Large intestine (tissue), 3 donors: Measurements from ENCODE around the gene NOTCH1. TPM values are rescaled to one million over a fixed set of nuclear protein-coding genes. Genes with fewer than 3 reads are reported as not detected.
A peak's percentile ranks its signal among the peaks of the same experiment; 100 is the strongest.
"Not testable (repeated sequence)": the region's sequence is repeated elsewhere in the genome, so short reads cannot be mapped to it uniquely, and the experiment has no call there.

Source experiments
- DNase-seq, 2 donors: peaks; one replicate each; pipeline versions ENCODE4 v3.0.0 to v3.0.0-alpha.2; 2013
- H3K27ac ChIP-seq: one replicate; pipeline ENCODE4 v1.5.1; 2013; ENCODE audit warnings: low read length
- H3K27me3 ChIP-seq: 2 replicates; pipeline ENCODE4 v1.6.1; 2013; ENCODE audit warnings: low read length; ENCODE audit not compliant: control insufficient read depth, insufficient read depth
- H3K36me3 ChIP-seq: 2 replicates; pipeline ENCODE4 v1.6.1; 2013; ENCODE audit warnings: low read length; ENCODE audit not compliant: control insufficient read depth, insufficient read depth
- H3K4me1 ChIP-seq: one replicate; pipeline ENCODE4 v1.6.1; 2013; ENCODE audit warnings: low read length; ENCODE audit not compliant: control insufficient read depth, insufficient read depth
- H3K4me3 ChIP-seq: one replicate; pipeline ENCODE4 v1.5.1; 2013; ENCODE audit warnings: low read length
- H3K9me3 ChIP-seq: one replicate; pipeline ENCODE4 v1.6.1; 2013; ENCODE audit warnings: mild to moderate bottlenecking, low read depth, low read length, moderate library complexity; ENCODE audit not compliant: control insufficient read depth
- WGBS: methylation state at CpG from one replicate; pipeline ENCODE4 v1.1.5; 2013; ENCODE audit warnings: low lambda C conversion rate; ENCODE audit not compliant: insufficient coverage; 5-methylcytosine and 5-hydroxymethylcytosine counted together
- polyA plus RNA-seq: library from polyadenylated mRNA; unstranded; fragments of 120-200 nt; gene quantifications from one replicate; pipeline ENCODE4 v1.2.1, GENCODE V29; 2013

The NOTCH1 gene
- polyA plus RNA-seq, 1 donor: 13.4 TPM

DNA sequence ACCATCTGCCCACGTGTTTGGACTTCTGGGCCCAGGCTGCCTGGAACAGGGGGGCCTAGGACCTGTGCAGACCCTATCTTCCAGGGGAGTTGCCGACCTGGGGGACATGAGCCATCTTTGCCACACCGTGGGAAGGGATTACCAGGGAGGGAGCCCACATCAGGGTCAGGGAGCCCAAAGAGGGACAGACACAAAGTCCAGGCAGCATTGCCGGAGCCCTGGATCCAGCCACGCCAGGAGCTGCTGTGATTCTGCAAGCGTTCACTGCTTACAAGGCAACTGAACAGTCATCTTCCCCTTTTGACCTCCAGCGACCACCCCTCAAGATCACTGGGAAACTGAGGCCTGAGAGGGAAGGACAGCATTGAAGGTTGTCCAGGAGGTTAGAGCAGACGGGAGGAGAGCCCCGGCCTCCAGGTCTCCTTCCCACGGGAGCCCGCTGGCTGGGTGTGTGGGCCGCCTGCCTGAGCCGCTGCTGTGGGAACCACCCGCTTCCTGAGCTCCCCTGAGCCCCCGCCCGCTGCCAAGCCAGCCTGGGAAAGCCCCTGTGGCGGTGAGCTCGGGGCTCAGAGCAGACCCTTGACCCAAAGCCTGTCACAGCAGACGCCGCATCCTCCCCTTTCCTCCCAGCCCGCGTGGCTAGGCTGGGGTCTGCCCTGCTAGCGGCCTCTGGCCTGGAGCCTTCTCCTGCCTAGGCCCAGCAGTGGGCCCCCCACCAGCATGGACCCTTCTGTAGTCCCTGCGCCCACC lies 17.1 kb upstream of the NOTCH1 start:
- Histone ChIP-seq H3K4me3 (no peak overlapping the region), H3K36me3 (no peaks in the 10 kb centered on the region), H3K9me3 (peaks cover 15% of the 10 kb centered on the region), H3K4me1 (peaks cover 29% of the 10 kb centered on the region), H3K27ac (no peak overlapping the region), H3K27me3 (no peaks in the 10 kb centered on the region)
- DNase-seq: no peak
- WGBS: no CpG with 5 or more reads among the region's 24 CpGs

DNA sequence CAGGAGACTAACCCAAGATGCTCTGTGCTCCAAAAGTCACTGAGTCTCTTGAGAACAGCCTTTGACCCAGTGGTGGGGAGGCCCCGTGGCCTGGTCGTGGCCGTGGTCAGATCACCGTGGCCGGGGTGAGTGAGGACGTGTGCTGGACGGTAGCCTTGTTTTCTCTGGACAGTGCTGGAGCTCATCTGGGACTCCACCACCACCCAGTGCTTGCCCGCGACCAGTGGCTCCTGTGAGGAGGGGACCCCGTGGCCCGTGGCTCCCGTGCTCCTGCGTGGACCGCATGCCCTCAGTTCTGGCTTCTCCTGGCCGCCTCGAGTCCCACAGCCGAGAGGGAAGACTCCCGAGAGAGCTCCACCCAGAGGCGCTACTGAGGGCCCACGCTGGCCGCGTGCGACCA lies 15.9 kb upstream of the NOTCH1 start:
- H3K4me1 ChIP-seq: peaks cover 24% of the 10 kb centered on the region
- H3K27ac ChIP-seq: no peak overlapping the region
- WGBS: no CpG with 5 or more reads among the region's 23 CpGs
- peaks cover 15% of the 10 kb centered on the region for H3K9me3 ChIP-seq
- H3K36me3 ChIP-seq: no peaks in the 10 kb centered on the region
- no peak for DNase-seq
- no peak overlapping the region for H3K4me3 ChIP-seq
- no peaks in the 10 kb centered on the region for H3K27me3 ChIP-seq

- no peak overlapping the region for H3K27ac ChIP-seq
- no peak overlapping the region for H3K4me3 ChIP-seq
- H3K9me3 ChIP-seq: peaks cover 12% of the 10 kb centered on the region
- H3K27me3 ChIP-seq: no peaks in the 10 kb centered on the region
- no CpG with 5 or more reads among the region's 3 CpGs for WGBS
- no peak for DNase-seq
- no peaks in the 10 kb centered on the region for H3K36me3 ChIP-seq
- peaks cover 21% of the 10 kb centered on the region for H3K4me1 ChIP-seq
Observed at GRCh38 chr9:136560586-136560985, 14.7 kb upstream of the NOTCH1 start.

DNA sequence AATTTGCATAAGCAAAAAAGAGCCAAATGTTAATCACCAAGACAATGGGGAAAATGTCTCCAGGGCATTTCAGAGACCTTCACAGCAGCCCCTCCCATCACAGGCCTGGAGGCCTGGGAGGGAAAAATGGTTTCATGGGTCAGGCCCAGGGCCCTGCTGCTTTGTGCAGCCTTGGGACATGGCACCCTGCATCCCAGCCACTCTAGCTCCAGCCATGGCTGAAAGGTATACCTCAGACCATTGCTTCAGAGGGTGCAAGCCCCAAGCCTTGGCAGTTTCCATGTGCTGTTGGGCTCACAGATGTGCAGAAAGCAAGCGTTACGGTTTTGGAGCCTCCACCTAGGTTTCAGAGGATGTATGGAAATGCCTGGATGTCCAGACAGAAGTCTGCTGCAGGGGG lies 13.5 kb upstream of the NOTCH1 start:
- no CpG with 5 or more reads among the region's 2 CpGs for WGBS

GRCh38 chr9:136558846-136559245 lies 13.0 kb upstream of the NOTCH1 start:
- H3K9me3 ChIP-seq: peaks cover 12% of the 10 kb centered on the region
- H3K27ac ChIP-seq, H3K36me3 ChIP-seq, H3K27me3 ChIP-seq, H3K4me3 ChIP-seq, H3K4me1 ChIP-seq, DNase-seq: not testable (repeated sequence)
- WGBS: 80% methylated on average over 2 of the region's 5 CpGs

More for the DNA sequence above, 13.5 kb upstream of the NOTCH1 start:
- not testable (repeated sequence) for H3K27me3 ChIP-seq, H3K27ac ChIP-seq, H3K4me3 ChIP-seq, DNase-seq, H3K4me1 ChIP-seq, H3K36me3 ChIP-seq
- H3K9me3 ChIP-seq: peaks cover 12% of the 10 kb centered on the region

DNA sequence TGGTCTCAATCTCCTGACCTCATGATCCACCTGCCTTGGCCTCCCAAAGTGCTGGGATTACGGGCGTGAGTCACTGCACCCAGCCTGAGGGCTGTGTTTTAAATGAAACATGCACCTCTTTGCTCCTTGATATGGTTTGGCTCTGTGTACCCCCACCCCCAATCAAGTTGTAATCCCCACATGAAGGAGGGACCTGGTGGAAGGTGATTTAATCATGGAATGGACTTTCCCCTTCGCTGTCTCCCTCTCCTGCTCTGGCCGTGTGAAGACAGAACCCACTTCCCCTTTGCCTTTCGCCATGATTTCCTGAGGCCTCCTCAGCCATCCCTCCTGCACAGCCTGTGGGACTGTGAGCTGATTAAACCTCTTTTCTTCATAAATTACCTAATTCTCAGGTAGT lies 12.5 kb upstream of the NOTCH1 start:
- peaks cover 2% of the 10 kb centered on the region for H3K27me3 ChIP-seq
- no CpG with 5 or more reads among the region's 5 CpGs for whole genome bisulfite sequencing
- no peaks in the 10 kb centered on the region for H3K36me3 ChIP-seq
- H3K4me1 ChIP-seq: peaks cover 4% of the 10 kb centered on the region
- no peak overlapping the region for H3K27ac ChIP-seq
- H3K9me3 ChIP-seq: peaks cover 12% of the 10 kb centered on the region
- H3K4me3 ChIP-seq: no peak overlapping the region
- peak in 1 of 2 donors; percentile 27 for DNase-seq

DNA sequence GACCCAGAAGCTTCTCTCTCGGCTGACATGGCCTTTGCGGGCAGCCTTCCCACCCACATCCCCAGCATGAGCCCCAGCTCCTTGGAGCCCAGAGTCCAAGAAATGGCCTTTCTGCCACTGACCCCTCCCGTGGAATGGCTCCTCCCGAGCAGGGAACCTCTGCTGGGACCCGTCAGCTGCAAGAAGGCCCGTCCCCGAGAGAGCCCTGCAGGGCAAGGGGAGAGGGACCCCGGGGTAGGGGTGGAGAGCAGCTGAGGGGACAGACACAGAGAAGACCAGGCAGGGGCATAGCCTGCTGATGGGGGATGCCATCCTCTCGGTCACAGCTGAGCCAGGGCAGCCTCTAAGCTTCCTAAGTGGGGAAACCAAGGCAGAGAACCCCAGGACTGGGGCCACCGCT lies 11.2 kb upstream of the NOTCH1 start:
- Histone ChIP-seq H3K36me3 (no peaks in the 10 kb centered on the region), H3K4me3 (no peak overlapping the region), H3K27ac (no peak overlapping the region), H3K4me1 (peaks cover 9% of the 10 kb centered on the region), H3K9me3 (peaks cover 12% of the 10 kb centered on the region), H3K27me3 (peaks cover 2% of the 10 kb centered on the region)
- DNase-seq: no peak
- WGBS: no CpG with 5 or more reads among the region's 10 CpGs

DNA sequence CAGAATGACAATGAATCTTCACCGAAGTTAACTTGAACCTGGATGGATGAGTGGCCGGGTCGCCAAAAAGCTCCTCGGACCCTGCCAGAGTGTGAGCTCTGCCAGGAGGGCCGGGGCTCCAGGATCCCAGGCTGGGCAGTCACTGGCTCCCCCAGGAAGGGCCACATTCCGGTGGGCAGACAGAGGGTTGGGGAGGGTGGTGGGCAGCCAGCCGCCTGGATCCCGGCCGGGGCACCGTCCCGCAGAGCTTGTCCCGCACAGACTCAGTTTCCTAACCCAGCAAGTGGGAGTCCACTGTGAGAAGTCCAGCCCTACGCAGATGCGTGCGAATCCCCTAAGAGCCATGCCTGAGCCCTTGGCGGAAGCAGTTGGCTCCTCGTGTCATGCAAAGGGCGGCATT lies 10.3 kb upstream of the NOTCH1 start:
- no CpG with 5 or more reads among the region's 18 CpGs for WGBS
- Histone ChIP-seq H3K9me3 (peaks cover 8% of the 10 kb centered on the region), H3K4me3 (no peak overlapping the region), H3K27me3 (peaks cover 2% of the 10 kb centered on the region), H3K27ac (no peak overlapping the region), H3K4me1 (peaks cover 17% of the 10 kb centered on the region), H3K36me3 (no peaks in the 10 kb centered on the region)
- DNase-seq: no peak

- Histone ChIP-seq H3K27ac (no peak overlapping the region), H3K4me3 (no peak overlapping the region), H3K27me3 (peaks cover 2% of the 10 kb centered on the region), H3K36me3 (no peaks in the 10 kb centered on the region), H3K4me1 (peaks cover 28% of the 10 kb centered on the region), H3K9me3 (peaks cover 7% of the 10 kb centered on the region)
- WGBS: no CpG with 5 or more reads among the region's 19 CpGs
- no peak for DNase-seq
Observed at GRCh38 chr9:136554870-136555269, 9.0 kb upstream of the NOTCH1 start.

DNA sequence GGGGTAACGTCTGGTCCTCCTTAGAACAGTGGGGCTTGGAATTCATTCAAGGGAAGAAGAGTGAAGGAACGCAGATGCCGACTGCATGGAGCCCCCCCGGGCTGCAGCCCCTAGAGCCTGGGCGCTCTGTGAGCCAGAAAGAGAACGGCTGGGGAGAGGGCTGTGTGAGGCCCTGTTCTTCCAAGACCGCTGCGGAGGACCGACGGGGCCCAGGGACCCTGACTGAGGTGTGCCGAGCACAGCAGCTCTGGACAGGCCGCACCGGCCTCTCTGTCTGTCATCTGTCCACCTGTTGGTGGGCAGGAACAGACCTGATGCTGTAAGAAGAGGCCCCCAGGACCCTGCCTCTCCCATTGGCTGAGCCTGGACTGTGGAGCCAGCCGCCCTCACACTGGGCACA lies 7.7 kb upstream of the NOTCH1 start:
- peaks cover 27% of the 10 kb centered on the region for H3K4me1 ChIP-seq
- no peak for DNase-seq
- no peaks in the 10 kb centered on the region for H3K9me3 ChIP-seq
- H3K27me3 ChIP-seq: peaks cover 2% of the 10 kb centered on the region
- no peak overlapping the region for H3K27ac ChIP-seq
- H3K4me3 ChIP-seq: no peak overlapping the region
- H3K36me3 ChIP-seq: no peaks in the 10 kb centered on the region
- no CpG with 5 or more reads among the region's 14 CpGs for WGBS

- no CpG with 5 or more reads among the region's 22 CpGs for WGBS
- H3K9me3 ChIP-seq: no peaks in the 10 kb centered on the region
- peaks cover 2% of the 10 kb centered on the region for H3K27me3 ChIP-seq
- peak overlapping the region; percentile 31 for H3K27ac ChIP-seq
- H3K4me3 ChIP-seq: no peak overlapping the region
- H3K4me1 ChIP-seq: peaks cover 33% of the 10 kb centered on the region
- DNase-seq: no peak
- no peaks in the 10 kb centered on the region for H3K36me3 ChIP-seq
Observed at GRCh38 chr9:136552117-136552703, 6.4 kb upstream of the NOTCH1 start.
